Measurements from ENCODE around the gene MFAP3L. TPM values are rescaled to one million over a fixed set of nuclear protein-coding genes. Genes with fewer than 3 reads are reported as not detected.

The MFAP3L gene
- polyA plus RNA-seq, 3 donors: 0.01 to 0.18 TPM; not detected in 1

GRCh38 chr4:169975131-169975837 lies 50.9 kb downstream of the MFAP3L start:
- Histone ChIP-seq H3K9me3 (replicated peaks in 1 of 2; ENCODE audit: control insufficient read depth in 1 of 2, insufficient read depth in 1 of 2, low read length in 2 of 2) (no peaks in the 10 kb centered on the region), H3K4me3 (replicated peaks in 1 of 3; ENCODE audit: low read depth in 2 of 3, low read length in 3 of 3) (no peak overlapping the region), H3K27me3 (ENCODE audit: control insufficient read depth in 2 of 2, insufficient read depth in 2 of 2, low read length in 2 of 2) (no peaks in the 10 kb centered on the region), H3K79me2 (ENCODE audit: insufficient read depth, low read length) (no peaks in the 10 kb centered on the region), H3K27ac (ENCODE audit: low read depth in 1 of 2, low read length in 2 of 2) (no peak overlapping the region), H2AFZ (ENCODE audit: insufficient read depth, low read depth, low read length, poor library complexity, severe bottlenecking) (no peak overlapping the region), H3K36me3 (replicated peaks in 1 of 2; ENCODE audit: control insufficient read depth in 1 of 2, insufficient read depth in 2 of 2, low read length in 2 of 2) (no peaks in the 10 kb centered on the region), H4K20me1 (ENCODE audit: insufficient read depth, low read length) (no peaks in the 10 kb centered on the region), H3K4me2 (replicated peaks; ENCODE audit: extremely low read depth, low read length, poor library complexity, severe bottlenecking) (no peak overlapping the region), H3K4me1 (ENCODE audit: control insufficient read depth in 1 of 2, insufficient read depth in 2 of 2, low read length in 2 of 2) (no peaks in the 10 kb centered on the region), H3K9ac (ENCODE audit: insufficient read depth, low read length, poor library complexity, severe bottlenecking) (no peak overlapping the region)
- Mint-ChIP-seq H3K9me3 (peaks cover 0 to 3% (median 0%) of the 10 kb centered on the region in 7 donors), H3K36me3 (no peaks in the 10 kb centered on the region), H3K4me3 (no peak overlapping the region), H3K4me1 (no peaks in the 10 kb centered on the region), H3K27me3 (ENCODE audit: low read depth in 3 of 3) (peaks cover 0 to 10% (median 5%) of the 10 kb centered on the region in 3 donors), H3K27ac (no peak overlapping the region)
- WGBS (ENCODE audit: insufficient coverage): no CpG with 5 or more reads among the region's 6 CpGs
- no peak for TF ChIP-seq CTCF (IDR thresholded peaks at IDR 0.05)
- intact Hi-C loops (cut with micrococcal nuclease): no loop called here
- no peak for DNase-seq

- TF ChIP-seq CTCF (IDR thresholded peaks at IDR 0.05): no peak
- H3K36me3 Mint-ChIP-seq: no peaks in the 10 kb centered on the region
- intact Hi-C loops (cut with micrococcal nuclease): no loop called here
- no peak overlapping the region for H3K9ac ChIP-seq (ENCODE audit: insufficient read depth, low read length, poor library complexity, severe bottlenecking)
- H3K4me1 Mint-ChIP-seq: no peaks in the 10 kb centered on the region
- peaks cover 0 to 2% of the 10 kb centered on the region in 2 donors for H3K27me3 ChIP-seq (ENCODE audit: control insufficient read depth in 2 of 2, insufficient read depth in 2 of 2, low read length in 2 of 2)
- no peak overlapping the region for H3K4me3 ChIP-seq (replicated peaks in 1 of 3; ENCODE audit: low read depth in 2 of 3, low read length in 3 of 3)
- H3K27me3 Mint-ChIP-seq (ENCODE audit: low read depth in 3 of 3): peaks cover 0 to 12% (median 2%) of the 10 kb centered on the region in 3 donors
- H3K4me3 Mint-ChIP-seq: no peak overlapping the region
- DNase-seq: no peak
- H3K27ac Mint-ChIP-seq: no peak overlapping the region
- no peaks in the 10 kb centered on the region for H3K79me2 ChIP-seq (ENCODE audit: insufficient read depth, low read length)
- H3K27ac ChIP-seq (ENCODE audit: low read depth in 1 of 2, low read length in 2 of 2): no peak overlapping the region
- no peak overlapping the region for H3K4me2 ChIP-seq (replicated peaks; ENCODE audit: extremely low read depth, low read length, poor library complexity, severe bottlenecking)
- H2AFZ ChIP-seq (ENCODE audit: insufficient read depth, low read depth, low read length, poor library complexity, severe bottlenecking): no peak overlapping the region
- peaks cover 0 to 3% (median 0%) of the 10 kb centered on the region in 7 donors for H3K9me3 Mint-ChIP-seq
- H4K20me1 ChIP-seq (ENCODE audit: insufficient read depth, low read length): no peaks in the 10 kb centered on the region
- no peaks in the 10 kb centered on the region for H3K4me1 ChIP-seq (ENCODE audit: control insufficient read depth in 1 of 2, insufficient read depth in 2 of 2, low read length in 2 of 2)
- no peaks in the 10 kb centered on the region for H3K36me3 ChIP-seq (replicated peaks in 1 of 2; ENCODE audit: control insufficient read depth in 1 of 2, insufficient read depth in 2 of 2, low read length in 2 of 2)
- WGBS (ENCODE audit: insufficient coverage): 90% methylated on average over 2 of the region's 9 CpGs
- no peaks in the 10 kb centered on the region for H3K9me3 ChIP-seq (replicated peaks in 1 of 2; ENCODE audit: control insufficient read depth in 1 of 2, insufficient read depth in 1 of 2, low read length in 2 of 2)
These were observed 54.7 kb downstream of the MFAP3L start for GRCh38 chr4:169971456-169972015.
